Body of pancreas (tissue), 4 donors: ENCODE data around the gene TPPP3. TPM values are rescaled to one million over a fixed set of nuclear protein-coding genes. Genes with fewer than 3 reads are reported as not detected.
A peak's percentile ranks its signal among the peaks of the same experiment; 100 is the strongest.

ENCODE experiments used
- ATAC-seq: fragments of 150-250 bp; one replicate; pipeline ENCODE4 v1.9.1; 2016
- DNase-seq, 4 donors: peaks; one replicate each; pipeline ENCODE4 v3.0.0-alpha.2; 2019
- H3K27ac ChIP-seq, 4 donors: fragments of 200-600 bp; sonication (generic); 1 replicate in 3 of 4; 2 replicates in 1 of 4; pipeline versions ENCODE4 v1.5.1 to v1.6.1; 2016 to 2019; ENCODE audit warnings: mild to moderate bottlenecking in 1 of 4, mixed read lengths in 1 of 4, moderate library complexity in 1 of 4
- H3K27me3 ChIP-seq, 2 donors: fragments of 200-600 bp; sonication (generic); one replicate each; pipeline ENCODE4 v1.6.0; 2016; ENCODE audit warnings: mild to moderate bottlenecking in 1 of 2
- H3K36me3 ChIP-seq, 2 donors: fragments of 200-600 bp; sonication (generic); replicated peaks in 1 of 2; 2 replicates each; pipeline ENCODE4 v1.5.1; 2016; ENCODE audit warnings: low read depth in 2 of 2; ENCODE audit not compliant: insufficient read depth in 1 of 2
- H3K4me1 ChIP-seq: fragments of 200-600 bp; sonication (generic); one replicate; pipeline ENCODE4 v1.6.0; 2016
- H3K4me3 ChIP-seq, 2 donors: fragments of 200-600 bp; sonication (generic); 1 replicate in 1 of 2; 2 replicates in 1 of 2; pipeline ENCODE4 v1.5.1; 2016 to 2019
- H3K9me3 ChIP-seq, 3 donors: fragments of 200-600 bp; sonication (generic); 1 replicate in 2 of 3; 2 replicates in 1 of 3; pipeline ENCODE4 v1.5.1; 2016
- CTCF ChIP-seq, 7 experiments: fragments of 450-650 bp in 4 of 7; fragments of 200-600 bp in 3 of 7; sonication (generic) in 3 of 7; IDR thresholded peaks; one replicate each; pipeline ENCODE4 v1.5.1; 2016 to 2019; ENCODE audit warnings: antibody characterized with exemption in 7 of 7
- POLR2A ChIP-seq, 3 donors: fragments of 450-650 bp; IDR thresholded peaks; one replicate each; pipeline ENCODE4 v1.6.1; 2016; ENCODE audit warnings: antibody characterized with exemption in 3 of 3, mild to moderate bottlenecking in 2 of 3
- WGBS, 2 donors: methylation state at CpG; one replicate each; pipeline ENCODE4 v1.1.5; 2017; 5-methylcytosine and 5-hydroxymethylcytosine counted together
- intact Hi-C: fragments of 100-400 bp; cut with DNase I; formaldehyde crosslinking; loops from one replicate; pipeline ENCODE4 v1.15.1; 2023
- total RNA-seq, 2 donors: library from RNA; depleted of rRNA; stranded (reverse); fragments of >200 nt; gene quantifications; one replicate each; pipeline ENCODE4 v1.1.0, GENCODE V29; 2016

The TPPP3 gene
- total RNA-seq, result 10 to 100 TPM; 11.2 to 30.0 TPM

GRCh38 chr16:67393111-67393787, at the start of gene TPPP3:
Gene TPPP3, minus strand, starts transcription at chr16:67393498. Its CDS starts 2,387 bp downstream, at chr16:67391111.
- 3% methylated on average over 56 of the region's 56 CpGs; no CpG with 5 or more reads in 1 of the 2 donors for WGBS, 2 donors
- intact Hi-C loops, result no loop called here
- H3K27ac ChIP-seq, result peak within 1 kb of the TSS in 3 of 4 donors; percentile 52 to 72 (median 72)
- no peaks in the 10 kb centered on the region for H3K36me3 ChIP-seq
- TF ChIP-seq CTCF (IDR thresholded peaks at IDR 0.05) (peak; percentile 47 to 85 (median 71)), POLR2A (IDR thresholded peaks at IDR 0.05) (peak; percentile 27 to 61 (median 54))
- peak; percentile 87 to 91 (median 90) for DNase-seq
- peak; percentile 73 for ATAC-seq
- H3K4me3 ChIP-seq, result no peak within 1 kb of the TSS
- peaks cover 53% of the 10 kb centered on the region for H3K4me1 ChIP-seq
- no peaks in the 10 kb centered on the region for H3K9me3 ChIP-seq
- peaks cover 0 to 7% of the 10 kb centered on the region in 2 donors for H3K27me3 ChIP-seq

GRCh38 chr16:67442581-67443255, 49.4 kb upstream of the TPPP3 start:
- Histone ChIP-seq H3K4me3 (no peak overlapping the region), H3K36me3 (peaks cover 9 to 12% of the 10 kb centered on the region in 2 donors), H3K27ac (peak overlapping the region; percentile 10 to 69 (median 22)), H3K27me3 (no peaks in the 10 kb centered on the region), H3K4me1 (peaks cover 64% of the 10 kb centered on the region), H3K9me3 (no peaks in the 10 kb centered on the region)
- ATAC-seq (no peak), DNase-seq (no peak)
- no peak for TF ChIP-seq CTCF (IDR thresholded peaks at IDR 0.05)
- no peak for TF ChIP-seq POLR2A (IDR thresholded peaks at IDR 0.05)
- 89 to 93% methylated on average over 8 to 13 of the region's 13 CpGs for WGBS, 2 donors
- intact Hi-C loops, result no loop called here

GRCh38 chr16:67441907-67442306, 48.6 kb upstream of the TPPP3 start:
- Histone ChIP-seq H3K4me3 (no peak overlapping the region), H3K36me3 (peaks cover 9 to 16% of the 10 kb centered on the region in 2 donors), H3K27ac (peak overlapping the region; percentile 65 to 75 (median 70)), H3K9me3 (no peaks in the 10 kb centered on the region), H3K27me3 (no peaks in the 10 kb centered on the region), H3K4me1 (peaks cover 56% of the 10 kb centered on the region)
- WGBS, 2 donors, result 35 to 39% methylated on average over 4 to 5 of the region's 5 CpGs
- ATAC-seq (no peak), DNase-seq (peak in 2 of 4 donors; percentile 41 to 51)
- intact Hi-C loops, result no loop called here
- TF ChIP-seq CTCF (IDR thresholded peaks at IDR 0.05) (no peak), POLR2A (IDR thresholded peaks at IDR 0.05) (no peak)

GRCh38 chr16:67441271-67441753, 48.0 kb upstream of the TPPP3 start:
- peak overlapping the region; percentile 65 to 75 (median 70) for H3K27ac ChIP-seq
- peaks cover 50% of the 10 kb centered on the region for H3K4me1 ChIP-seq
- peaks cover 9 to 16% of the 10 kb centered on the region in 2 donors for H3K36me3 ChIP-seq
- peak; percentile 88 for ATAC-seq
- no peaks in the 10 kb centered on the region for H3K27me3 ChIP-seq
- 24 to 26% methylated on average over 7 to 17 of the region's 17 CpGs for WGBS, 2 donors
- no peaks in the 10 kb centered on the region for H3K9me3 ChIP-seq
- intact Hi-C loops, result no loop called here
- no peak overlapping the region for H3K4me3 ChIP-seq
- TF ChIP-seq POLR2A (IDR thresholded peaks at IDR 0.05) (peak in 1 of 3 donors; percentile 8), CTCF (IDR thresholded peaks at IDR 0.05) (no peak)
- DNase-seq, result peak; percentile 83 to 96 (median 94)
